CD4-positive, alpha-beta T cell (primary cell): ENCODE measurements around the gene NAV2. TPM values are rescaled to one million over a fixed set of nuclear protein-coding genes. Genes with fewer than 3 reads are reported as not detected.

Source experiments
- ATAC-seq: fragments of 200-7000 bp; cut with Tn5 transposase; one replicate; pipeline ENCODE4 v1.10.0; 2022; ENCODE audit warnings: mild to moderate bottlenecking; ENCODE audit not compliant: poor library complexity
- CTCF ChIA-PET: fragments of 350-600 bp; sonication (Branson Sonifier 250); formaldehyde crosslinking; loops from one replicate; lab custom pipeline; 2021; ENCODE audit warnings: antibody characterized with exemption, inconsistent platforms; lab: Charles Lee
- POLR2A ChIA-PET: fragments of 350-600 bp; sonication (Branson Sonifier 250); formaldehyde crosslinking; loops from one replicate; lab custom pipeline; 2021; ENCODE audit warnings: antibody characterized with exemption, inconsistent platforms; lab: Charles Lee
- DNase-seq, 14 experiments: peaks; one replicate each; pipeline ENCODE4 v3.0.0-alpha.2; 2013 to 2020; ENCODE audit warnings: mixed read lengths in 2 of 14
- H3K27ac ChIP-seq, 2 donors: one replicate each; pipeline versions ENCODE4 v1.5.1 to v1.7.0; 2013; ENCODE audit warnings: low read length in 2 of 2, low read depth in 1 of 2, mild to moderate bottlenecking in 1 of 2
- H3K27me3 ChIP-seq, 2 experiments: 1 replicate in 1 of 2; 2 replicates in 1 of 2; pipeline versions ENCODE4 v1.6.1 to v1.7.0; 2013; ENCODE audit warnings: low read length in 2 of 2, control low read depth in 1 of 2, mild to moderate bottlenecking in 1 of 2, moderate library complexity in 1 of 2; ENCODE audit not compliant: insufficient read depth in 2 of 2, control insufficient read depth in 1 of 2
- H3K36me3 ChIP-seq: one replicate; pipeline ENCODE4 v1.6.1; 2013; ENCODE audit warnings: low read length, control low read depth; ENCODE audit not compliant: insufficient read depth
- H3K4me1 ChIP-seq: one replicate; pipeline ENCODE4 v1.6.1; 2013; ENCODE audit warnings: low read length, control low read depth; ENCODE audit not compliant: insufficient read depth
- H3K4me3 ChIP-seq: one replicate; pipeline ENCODE4 v1.5.1; 2013; ENCODE audit warnings: mild to moderate bottlenecking, low read length, moderate library complexity
- H3K9me3 ChIP-seq, 2 experiments: 1 replicate in 1 of 2; 2 replicates in 1 of 2; pipeline versions ENCODE4 v1.6.1 to v1.7.0; 2013; ENCODE audit warnings: low read length in 2 of 2, mild to moderate bottlenecking in 2 of 2, control low read depth in 1 of 2, moderate library complexity in 1 of 2; ENCODE audit not compliant: control insufficient read depth in 1 of 2, insufficient read depth in 1 of 2
- H3K27ac Mint-ChIP-seq: one replicate; pipeline ENCODE4 v1.8.0; 2020; ENCODE audit warnings: mixed read lengths
- H3K27me3 Mint-ChIP-seq: one replicate; pipeline ENCODE4 v1.8.0; 2021; ENCODE audit warnings: mixed read lengths
- H3K36me3 Mint-ChIP-seq: one replicate; pipeline ENCODE4 v1.8.0; 2021; ENCODE audit warnings: low read depth, mixed read lengths
- H3K4me1 Mint-ChIP-seq: one replicate; pipeline ENCODE4 v1.8.0; 2021; ENCODE audit warnings: low read depth, mixed read lengths
- H3K4me3 Mint-ChIP-seq: one replicate; pipeline ENCODE4 v1.8.0; 2020; ENCODE audit warnings: mild to moderate bottlenecking, mixed read lengths
- H3K9me3 Mint-ChIP-seq: one replicate; pipeline ENCODE4 v1.8.0; 2020; ENCODE audit warnings: mixed read lengths
- intact Hi-C, 2 experiments: fragments of 100-400 bp; cut with DNase I in 1 of 2; cut with micrococcal nuclease in 1 of 2; formaldehyde crosslinking; loops; one replicate each; pipeline versions ENCODE4 v1.15.1 to v1.9.0; 2023 to 2025; cut with DNase I, micrococcal nuclease
- total RNA-seq, 174 experiments: library from RNA in 2 of 174; stranded (reverse) in 2 of 174; gene quantifications; one replicate each; pipeline ENCODE4 v1.2.3 and lab custom pipeline; 2021 to 2026
- TF ChIP-seq, protein P1 (sequence below): fragments of 200-600 bp; IDR thresholded peaks from one replicate; pipeline ENCODE4 v1.8.0; 2022; ENCODE audit warnings: antibody characterized with exemption, mild to moderate bottlenecking

Gene NAV2
- total RNA-seq, 2 experiments from 2014 or later = 0.55 to 0.64 TPM

- ATAC-seq (no peak), DNase-seq (no peak)
- H3K9me3 Mint-ChIP-seq = no peaks in the 10 kb centered on the region
- no peaks in the 10 kb centered on the region for H3K36me3 Mint-ChIP-seq
- TF ChIP-seq, protein P1, sequence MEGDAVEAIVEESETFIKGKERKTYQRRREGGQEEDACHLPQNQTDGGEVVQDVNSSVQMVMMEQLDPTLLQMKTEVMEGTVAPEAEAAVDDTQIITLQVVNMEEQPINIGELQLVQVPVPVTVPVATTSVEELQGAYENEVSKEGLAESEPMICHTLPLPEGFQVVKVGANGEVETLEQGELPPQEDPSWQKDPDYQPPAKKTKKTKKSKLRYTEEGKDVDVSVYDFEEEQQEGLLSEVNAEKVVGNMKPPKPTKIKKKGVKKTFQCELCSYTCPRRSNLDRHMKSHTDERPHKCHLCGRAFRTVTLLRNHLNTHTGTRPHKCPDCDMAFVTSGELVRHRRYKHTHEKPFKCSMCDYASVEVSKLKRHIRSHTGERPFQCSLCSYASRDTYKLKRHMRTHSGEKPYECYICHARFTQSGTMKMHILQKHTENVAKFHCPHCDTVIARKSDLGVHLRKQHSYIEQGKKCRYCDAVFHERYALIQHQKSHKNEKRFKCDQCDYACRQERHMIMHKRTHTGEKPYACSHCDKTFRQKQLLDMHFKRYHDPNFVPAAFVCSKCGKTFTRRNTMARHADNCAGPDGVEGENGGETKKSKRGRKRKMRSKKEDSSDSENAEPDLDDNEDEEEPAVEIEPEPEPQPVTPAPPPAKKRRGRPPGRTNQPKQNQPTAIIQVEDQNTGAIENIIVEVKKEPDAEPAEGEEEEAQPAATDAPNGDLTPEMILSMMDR = no peak
- no peak overlapping the region for H3K4me3 Mint-ChIP-seq
- Histone ChIP-seq H3K27ac (no peak overlapping the region), H3K9me3 (no peaks in the 10 kb centered on the region), H3K36me3 (no peaks in the 10 kb centered on the region), H3K4me1 (no peaks in the 10 kb centered on the region), H3K4me3 (no peak overlapping the region), H3K27me3 (no peaks in the 10 kb centered on the region)
- peaks cover 26% of the 10 kb centered on the region for H3K27me3 Mint-ChIP-seq
- CTCF ChIA-PET = no interaction called here
- intact Hi-C loops = no loop called here
- POLR2A ChIA-PET = no interaction called here
- H3K4me1 Mint-ChIP-seq = no peaks in the 10 kb centered on the region
- H3K27ac Mint-ChIP-seq = no peak overlapping the region
Observed at GRCh38 chr11:19759389-19759788, 46.8 kb downstream of the NAV2 start.

DNA sequence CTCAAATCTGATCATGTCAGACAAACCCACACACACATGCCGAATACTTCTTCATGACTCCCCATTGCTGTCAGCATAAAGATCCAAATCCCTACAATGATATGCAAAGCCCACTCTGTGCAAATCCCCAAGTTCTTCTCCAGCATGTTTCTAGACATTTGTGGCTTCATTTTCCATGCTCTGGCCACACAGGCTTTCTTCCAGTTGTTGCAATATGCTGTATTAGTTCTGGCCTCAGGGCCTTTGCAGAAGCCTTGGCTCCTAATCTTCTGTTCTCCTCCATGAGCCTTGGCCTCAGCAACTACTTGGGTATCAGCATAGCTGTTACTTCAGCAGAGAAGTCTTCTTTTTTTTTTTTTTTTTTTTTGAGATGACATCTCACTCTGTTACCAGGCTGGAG lies 49.6 kb downstream of the NAV2 start:
- ChIA-PET CTCF (no interaction called here), POLR2A (no interaction called here)
- H3K4me1 Mint-ChIP-seq = no peaks in the 10 kb centered on the region
- H3K36me3 Mint-ChIP-seq = no peaks in the 10 kb centered on the region
- ATAC-seq (no peak), DNase-seq (no peak)
- Histone ChIP-seq H3K27me3 (peaks cover 0 to 5% of the 10 kb centered on the region in 2 experiments), H3K4me3 (no peak overlapping the region), H3K9me3 (no peaks in the 10 kb centered on the region), H3K27ac (no peak overlapping the region), H3K36me3 (no peaks in the 10 kb centered on the region), H3K4me1 (no peaks in the 10 kb centered on the region)
- intact Hi-C loops = no loop called here
- TF ChIP-seq, protein P1 = no peak
- no peak overlapping the region for H3K27ac Mint-ChIP-seq
- no peaks in the 10 kb centered on the region for H3K9me3 Mint-ChIP-seq
- H3K4me3 Mint-ChIP-seq = no peak overlapping the region
- peaks cover 20% of the 10 kb centered on the region for H3K27me3 Mint-ChIP-seq

DNA sequence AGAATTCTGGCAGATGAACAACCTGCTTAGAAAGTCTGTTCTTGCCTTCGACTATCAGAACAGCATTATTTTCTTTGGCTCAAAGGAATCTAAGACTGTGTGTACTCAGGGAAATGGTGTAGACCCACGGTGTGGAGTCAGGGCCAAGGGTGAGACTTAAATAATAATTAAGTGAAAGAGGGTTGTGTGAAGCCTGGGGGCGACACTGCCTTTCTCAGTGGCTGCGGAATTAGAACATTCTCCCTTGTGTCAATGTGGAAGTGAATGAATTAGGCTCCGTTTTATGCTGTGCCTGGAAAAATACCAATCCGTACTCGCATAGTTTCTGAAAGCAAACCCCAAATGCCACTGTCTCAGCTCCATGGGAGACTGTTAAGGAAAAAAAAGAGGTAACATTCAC lies 50.7 kb downstream of the NAV2 start:
- Mint-ChIP-seq H3K4me1 (no peaks in the 10 kb centered on the region), H3K36me3 (no peaks in the 10 kb centered on the region), H3K27ac (no peak overlapping the region), H3K9me3 (no peaks in the 10 kb centered on the region), H3K27me3 (peaks cover 25% of the 10 kb centered on the region), H3K4me3 (no peak overlapping the region)
- no peak for DNase-seq
- no peak overlapping the region for H3K27ac ChIP-seq
- no peak overlapping the region for H3K4me3 ChIP-seq
- POLR2A ChIA-PET = no interaction called here
- intact Hi-C loops = no loop called here
- CTCF ChIA-PET = no interaction called here
- TF ChIP-seq, protein P1 = no peak
- ATAC-seq = no peak
- H3K4me1 ChIP-seq = no peaks in the 10 kb centered on the region
- H3K9me3 ChIP-seq = no peaks in the 10 kb centered on the region
- H3K36me3 ChIP-seq = no peaks in the 10 kb centered on the region
- peaks cover 0 to 5% of the 10 kb centered on the region in 2 experiments for H3K27me3 ChIP-seq
